IMR-90 (cell line): ENCODE results near the gene TRAPPC2B. TPM values are rescaled to one million over a fixed set of nuclear protein-coding genes. Genes with fewer than 3 reads are reported as not detected.
A peak's percentile ranks its signal among the peaks of the same experiment; 100 is the strongest.

Source experiments
- ATAC-seq: fragments of 200-7000 bp; cut with Tn5 transposase; 2 replicates; pipeline ENCODE4 v1.9.1; 2020; ENCODE audit warnings: low read depth, mild to moderate bottlenecking, moderate library complexity
- BruUV-seq: library from RNA; stranded (reverse); fragments of 400-500 nt; replicated peaks from 2 replicates; lab custom pipeline; 2021; lab: Mats Ljungman, UMichigan
- CTCF ChIA-PET: fragments of 300-600 bp; formaldehyde crosslinking; extraction: SDS; loops from one replicate; lab custom pipeline; 2021; ENCODE audit warnings: antibody characterized with exemption; lab: Yijun Ruan, JAX
- POLR2A ChIA-PET: fragments of 300-600 bp; sonication (Branson Sonifier 250); formaldehyde crosslinking; loops from one replicate; lab custom pipeline; 2022; ENCODE audit warnings: antibody characterized with exemption; ENCODE audit not compliant: unreplicated experiment; lab: Charles Lee
- DNase-seq: peaks from one replicate; pipeline ENCODE4 v3.0.0; 2013
- H2AFZ ChIP-seq: replicated peaks from 2 replicates; pipeline ENCODE3; 2013; ENCODE audit warnings: low read length, mild to moderate bottlenecking; ENCODE audit not compliant: poor library complexity
- H2AK5ac ChIP-seq: 2 replicates; pipeline ENCODE4 v1.6.1; 2013; ENCODE audit warnings: low read depth, low read length, inconsistent platforms
- H2AK9ac ChIP-seq: replicated peaks from 2 replicates; pipeline ENCODE3; 2013; ENCODE audit warnings: mild to moderate bottlenecking, low read depth, low read length, moderate library complexity; ENCODE audit not compliant: poor library complexity
- H2BK120ac ChIP-seq: 2 replicates; pipeline ENCODE4 v1.6.1; 2013; ENCODE audit warnings: low read depth, low read length, inconsistent platforms
- H2BK15ac ChIP-seq: 3 replicates; pipeline ENCODE4 v1.6.1; 2013; ENCODE audit warnings: low read depth, low read length, inconsistent platforms
- H2BK20ac ChIP-seq: 2 replicates; pipeline ENCODE4 v1.6.1; 2013; ENCODE audit warnings: low read depth, mild to moderate bottlenecking, inconsistent platforms, low read length, moderate library complexity
- H2BK5ac ChIP-seq: 2 replicates; pipeline ENCODE4 v1.6.1; 2013; ENCODE audit warnings: mild to moderate bottlenecking, low read depth, low read length, inconsistent platforms; ENCODE audit not compliant: poor library complexity, severe bottlenecking
- H3K14ac ChIP-seq: replicated peaks from 2 replicates; pipeline ENCODE4 v1.6.1; 2013; ENCODE audit warnings: low read depth, low read length, inconsistent platforms
- H3K18ac ChIP-seq: 2 replicates; pipeline ENCODE4 v1.6.1; 2013; ENCODE audit warnings: low read depth, low read length, control low read depth
- H3K23ac ChIP-seq: 2 replicates; pipeline ENCODE4 v1.6.1; 2013; ENCODE audit warnings: low read depth, low read length, inconsistent platforms
- H3K27ac ChIP-seq: 2 replicates; pipeline ENCODE4 v1.5.1; 2013; ENCODE audit warnings: mild to moderate bottlenecking, control low read depth, low read length; ENCODE audit not compliant: insufficient read depth
- H3K27me3 ChIP-seq: 2 replicates; pipeline ENCODE4 v1.6.1; 2013; ENCODE audit warnings: low read length; ENCODE audit not compliant: control insufficient read depth, insufficient read depth
- H3K36me3 ChIP-seq: 2 replicates; pipeline ENCODE4 v1.6.1; 2013; ENCODE audit warnings: low read length, mixed read lengths; ENCODE audit not compliant: control insufficient read depth, insufficient read depth
- H3K4ac ChIP-seq: 2 replicates; pipeline ENCODE4 v1.6.1; 2013; ENCODE audit warnings: low read depth, low read length, inconsistent platforms
- H3K4me1 ChIP-seq: 2 replicates; pipeline ENCODE4 v1.6.1; 2013; ENCODE audit warnings: low read length, mixed read lengths; ENCODE audit not compliant: control insufficient read depth, insufficient read depth
- H3K4me2 ChIP-seq: 2 replicates; pipeline ENCODE4 v1.6.1; 2013; ENCODE audit warnings: low read depth, mild to moderate bottlenecking, control low read depth, low read length, moderate library complexity
- H3K4me3 ChIP-seq: 2 replicates; pipeline ENCODE4 v1.5.1; 2013; ENCODE audit warnings: low read depth, mild to moderate bottlenecking, control low read depth, low read length, moderate library complexity; ENCODE audit not compliant: insufficient read depth
- H3K56ac ChIP-seq: 2 replicates; pipeline ENCODE4 v1.6.1; 2013; ENCODE audit warnings: low read length, inconsistent platforms; ENCODE audit not compliant: insufficient read depth; ENCODE audit errors: extremely low read depth
- H3K79me1 ChIP-seq, 2 experiments: 2 replicates each; pipeline ENCODE4 v1.6.1; 2013; ENCODE audit warnings: low read length in 2 of 2, inconsistent platforms in 1 of 2, low read depth in 1 of 2
- H3K9ac ChIP-seq: 2 replicates; pipeline ENCODE4 v1.6.1; 2013; ENCODE audit warnings: low read depth, low read length, control low read depth
- H3K9me1 ChIP-seq: 2 replicates; pipeline ENCODE4 v1.6.1; 2013; ENCODE audit warnings: low read length, inconsistent platforms; ENCODE audit not compliant: insufficient read depth
- H3K9me3 ChIP-seq: 2 replicates; pipeline ENCODE4 v1.6.1; 2013; ENCODE audit warnings: low read length; ENCODE audit not compliant: control insufficient read depth, insufficient read depth
- H4K20me1 ChIP-seq: 2 replicates; pipeline ENCODE4 v1.6.1; 2013; ENCODE audit warnings: low read length, inconsistent platforms; ENCODE audit not compliant: insufficient read depth
- H4K5ac ChIP-seq: 2 replicates; pipeline ENCODE4 v1.6.1; 2013; ENCODE audit warnings: mild to moderate bottlenecking, low read depth, low read length, control low read depth
- H4K8ac ChIP-seq, 2 experiments: 2 replicates each; pipeline ENCODE4 v1.6.1; 2013; ENCODE audit warnings: low read depth in 2 of 2, low read length in 2 of 2, control low read depth in 1 of 2, inconsistent platforms in 1 of 2
- H4K91ac ChIP-seq: 2 replicates; pipeline ENCODE4 v1.6.1; 2013; ENCODE audit warnings: low read depth, low read length, inconsistent platforms; ENCODE audit not compliant: insufficient read depth
- BHLHE40 ChIP-seq: fragments of 150-350 bp; IDR thresholded peaks from 2 replicates; pipeline ENCODE4 v1.6.1; 2016; ENCODE audit warnings: mild to moderate bottlenecking, low read depth, low read length
- CEBPB ChIP-seq: IDR thresholded peaks from 2 replicates; pipeline ENCODE4 v1.6.1; 2012; ENCODE audit warnings: low read depth, low read length, improper control_type of control experiment
- CHD1 ChIP-seq: IDR thresholded peaks from 2 replicates; pipeline ENCODE4 v1.6.1; 2012; ENCODE audit warnings: low read depth, low read length, improper control_type of control experiment
- CTCF ChIP-seq: conservative IDR thresholded peaks from 2 replicates; pipeline ENCODE4 v1.5.1; 2012; ENCODE audit warnings: mild to moderate bottlenecking, low read depth, low read length, improper control_type of control experiment
- ELK1 ChIP-seq: fragments of 150-350 bp; IDR thresholded peaks from 2 replicates; pipeline ENCODE4 v1.6.1; 2016; ENCODE audit warnings: low read depth, mild to moderate bottlenecking, low read length, moderate library complexity, borderline replicate concordance
- FOS ChIP-seq: fragments of 150-350 bp; IDR thresholded peaks from 2 replicates; pipeline ENCODE4 v1.6.1; 2016; ENCODE audit warnings: low read depth, low read length
- MAFK ChIP-seq: IDR thresholded peaks from 2 replicates; pipeline ENCODE4 v1.6.1; 2012; ENCODE audit warnings: low read depth, low read length, improper control_type of control experiment
- MAZ ChIP-seq: IDR thresholded peaks from 2 replicates; pipeline ENCODE4 v1.6.1; 2012; ENCODE audit warnings: low read depth, mild to moderate bottlenecking, low read length, improper control_type of control experiment, moderate library complexity, borderline replicate concordance
- MXI1 ChIP-seq: IDR thresholded peaks from 2 replicates; pipeline ENCODE4 v1.6.1; 2012; ENCODE audit warnings: low read depth, mild to moderate bottlenecking, low read length, moderate library complexity, borderline replicate concordance
- NFE2L2 ChIP-seq: fragments of 150-350 bp; IDR thresholded peaks from 2 replicates; pipeline ENCODE4 v1.6.1; 2016; ENCODE audit warnings: low read depth, mild to moderate bottlenecking, low read length
- POLR2A ChIP-seq: IDR thresholded peaks from 2 replicates; pipeline ENCODE4 v1.6.1; 2012; ENCODE audit warnings: mild to moderate bottlenecking, low read depth, low read length
- RAD21 ChIP-seq: IDR thresholded peaks from 2 replicates; pipeline ENCODE4 v1.6.1; 2012; ENCODE audit warnings: low read length, improper control_type of control experiment
- RCOR1 ChIP-seq: IDR thresholded peaks from 2 replicates; pipeline ENCODE4 v1.6.1; 2012; ENCODE audit warnings: mild to moderate bottlenecking, low read length, improper control_type of control experiment; ENCODE audit not compliant: insufficient replicate concordance
- RFX5 ChIP-seq: IDR thresholded peaks from 2 replicates; pipeline ENCODE4 v1.8.0; 2012; ENCODE audit warnings: low read depth, mild to moderate bottlenecking, low read length, moderate library complexity
- SMC3 ChIP-seq: fragments of 150-350 bp; IDR thresholded peaks from 2 replicates; pipeline ENCODE4 v1.6.1; 2016; ENCODE audit warnings: low read depth, mild to moderate bottlenecking, antibody characterized with exemption, low read length, moderate library complexity
- USF2 ChIP-seq: fragments of 150-350 bp; IDR thresholded peaks from 2 replicates; pipeline ENCODE4 v1.6.1; 2017; ENCODE audit warnings: mild to moderate bottlenecking, antibody characterized with exemption, low read length, low read depth
- WGBS, 2 experiments: methylation state at CpG; one replicate each; pipeline versions ENCODE4 v1.1.5 to v1.1.7; 2013; ENCODE audit warnings: missing lambda C conversion rate in 2 of 2; ENCODE audit not compliant: insufficient read length in 1 of 2; ENCODE audit errors: extremely low coverage in 2 of 2; 5-methylcytosine and 5-hydroxymethylcytosine counted together
- dilution Hi-C: fragments of 300-500 bp; cut with HindIII; formaldehyde crosslinking; loops from one replicate; pipeline ENCODE4 v1.14.3; 2018; ENCODE audit warnings: low sequenced_read_pairs; ENCODE audit not compliant: unreplicated experiment
- in situ Hi-C: fragments of 300-500 bp; cut with MboI; formaldehyde crosslinking; loops from 3 replicates; pipeline ENCODE4 v1.14.3; 2019; ENCODE audit warnings: low sequenced_read_pairs, inconsistent platforms, mixed read lengths
- intact Hi-C: fragments of 100-400 bp; cut with micrococcal nuclease; formaldehyde crosslinking; loops from 2 replicates; pipeline ENCODE4 v1.10.0; 2022
- polyA plus RNA-seq, 3 experiments: library from polyadenylated mRNA; depleted of rRNA; stranded (reverse); fragments of >200 nt; gene quantifications; 2 replicates each; pipeline ENCODE4 v1.2.3, GENCODE V29; 2012; ENCODE audit warnings: low replicate concordance in 1 of 3
- total RNA-seq: library from RNA; depleted of rRNA; stranded (reverse); fragments of >200 nt; gene quantifications from 2 replicates; pipeline ENCODE4 v1.2.3, GENCODE V29; 2012

The TRAPPC2B gene
- total and polyA plus RNA-seq, 2 of the 4 experiments (the other 2 are of a cell fraction) = 14.9 to 20.4 TPM

- Histone ChIP-seq H2BK15ac (no peak overlapping the region; the same call in 2 of the 3 replicates), H4K91ac (no peak overlapping the region), H3K9ac (no peak overlapping the region), H3K4me1 (no peaks in the 10 kb centered on the region), H3K27me3 (no peaks in the 10 kb centered on the region), H2AK9ac (no peak overlapping the region), H3K4me3 (no peak overlapping the region), H2BK20ac (peak overlapping the region; percentile 48; the same call in 1 of the 2 replicates), H3K14ac (no peak overlapping the region), H3K18ac (no peak overlapping the region), H3K4ac (no peak overlapping the region), H2BK5ac (no peak overlapping the region), H3K36me3 (no peaks in the 10 kb centered on the region), H4K5ac (no peak overlapping the region), H3K9me1 (peaks cover 8% of the 10 kb centered on the region; the same call in 1 of the 2 replicates), H2BK120ac (peak overlapping the region; percentile 47; the same call in 1 of the 2 replicates), H3K4me2 (no peak overlapping the region), H2AFZ (peak overlapping the region; percentile 12), H3K9me3 (no peaks in the 10 kb centered on the region), H3K79me1 (peaks cover 6 to 9% of the 10 kb centered on the region in 2 experiments; a peak in 3 of 4 replicates), H4K8ac (no peak overlapping the region), H3K56ac (no peak overlapping the region), H4K20me1 (peaks cover 2% of the 10 kb centered on the region; the same call in 1 of the 2 replicates), H3K23ac (no peak overlapping the region), H3K27ac (no peak overlapping the region), H2AK5ac (no peak overlapping the region)
- no TSS peak for BruUV-seq
- CTCF ChIA-PET = no interaction called here
- dilution Hi-C loops (no loop called here), in situ Hi-C loops (no loop called here), intact Hi-C loops (no loop called here)
- POLR2A ChIA-PET = no interaction called here
- ATAC-seq (peak; percentile 62), DNase-seq (peak; percentile 66)
- no CpG with 5 or more reads among the region's 3 CpGs for whole genome bisulfite sequencing, 2 experiments
- TF ChIP-seq CTCF (no peak), RFX5 (no peak), USF2 (no peak), RAD21 (no peak), CHD1 (no peak), FOS (no peak), MAFK (no peak), BHLHE40 (no peak), ELK1 (no peak), RCOR1 (no peak), CEBPB (no peak), MXI1 (no peak), MAZ (no peak), SMC3 (no peak), POLR2A (no peak), NFE2L2 (no peak)
These were observed 24.5 kb upstream of the TRAPPC2B start for GRCh38 chr19:57338877-57339276.
